ENCODE results near the gene BCAS1.

DNA sequence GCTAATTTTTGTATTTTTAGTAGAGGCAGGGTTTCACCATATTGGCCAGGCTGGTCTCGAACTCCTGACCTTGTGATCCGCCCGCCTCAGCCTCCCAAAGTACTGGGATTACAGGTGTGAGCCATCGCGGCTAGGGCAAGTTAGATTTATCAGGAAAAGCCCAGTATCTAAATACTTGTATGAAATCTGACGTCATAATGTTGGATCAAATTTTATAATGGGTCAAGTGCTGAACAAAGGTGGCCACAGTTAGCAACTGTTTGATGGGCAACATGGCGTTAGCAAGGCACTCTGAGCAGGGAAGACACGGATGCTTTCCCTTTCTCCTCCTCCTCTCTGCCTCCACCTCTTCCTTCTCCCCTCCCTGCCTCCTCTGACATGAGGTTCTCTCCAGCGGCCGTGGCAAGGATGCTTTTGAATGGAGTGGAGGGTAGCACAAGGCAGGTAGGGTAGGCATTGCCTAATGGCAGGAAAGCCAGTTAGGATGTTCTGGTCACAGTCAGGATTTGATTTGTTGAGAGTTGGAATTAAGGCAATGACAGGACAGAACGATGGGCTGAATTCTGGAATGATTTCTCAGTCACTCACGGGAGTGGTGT, 149.6 kb downstream of the BCAS1 start:
- no peak for TF ChIP-seq HDAC2 (IDR thresholded peaks at IDR 0.05)
- TF ChIP-seq, protein P1, sequence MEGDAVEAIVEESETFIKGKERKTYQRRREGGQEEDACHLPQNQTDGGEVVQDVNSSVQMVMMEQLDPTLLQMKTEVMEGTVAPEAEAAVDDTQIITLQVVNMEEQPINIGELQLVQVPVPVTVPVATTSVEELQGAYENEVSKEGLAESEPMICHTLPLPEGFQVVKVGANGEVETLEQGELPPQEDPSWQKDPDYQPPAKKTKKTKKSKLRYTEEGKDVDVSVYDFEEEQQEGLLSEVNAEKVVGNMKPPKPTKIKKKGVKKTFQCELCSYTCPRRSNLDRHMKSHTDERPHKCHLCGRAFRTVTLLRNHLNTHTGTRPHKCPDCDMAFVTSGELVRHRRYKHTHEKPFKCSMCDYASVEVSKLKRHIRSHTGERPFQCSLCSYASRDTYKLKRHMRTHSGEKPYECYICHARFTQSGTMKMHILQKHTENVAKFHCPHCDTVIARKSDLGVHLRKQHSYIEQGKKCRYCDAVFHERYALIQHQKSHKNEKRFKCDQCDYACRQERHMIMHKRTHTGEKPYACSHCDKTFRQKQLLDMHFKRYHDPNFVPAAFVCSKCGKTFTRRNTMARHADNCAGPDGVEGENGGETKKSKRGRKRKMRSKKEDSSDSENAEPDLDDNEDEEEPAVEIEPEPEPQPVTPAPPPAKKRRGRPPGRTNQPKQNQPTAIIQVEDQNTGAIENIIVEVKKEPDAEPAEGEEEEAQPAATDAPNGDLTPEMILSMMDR (IDR thresholded peaks at IDR 0.05 in 2 of 3, conservative IDR thresholded peaks at IDR 0.05 in 1 of 3; ENCODE audit: control insufficient read depth in 2 of 3, extremely low read depth in 1 of 3, insufficient read depth in 1 of 3, low read depth in 3 of 3, low read length in 3 of 3), result no peak
- no peak for TF ChIP-seq POLR2AphosphoS5 (IDR thresholded peaks at IDR 0.05; ENCODE audit: low read length)
- no peak for TF ChIP-seq TAF1 (IDR thresholded peaks at IDR 0.05; ENCODE audit: borderline replicate concordance, low read depth, low read length)
